ENCODE results near the gene LOXHD1. TPM values are rescaled to one million over a fixed set of nuclear protein-coding genes. Genes with fewer than 3 reads are reported as not detected.

Gene LOXHD1
- total RNA-seq, 1 donor from 2014 or later: not detected

GRCh38 chr18:46559296-46559695 lies 97.7 kb downstream of the LOXHD1 start:
- Mint-ChIP-seq H3K9me3 (no peaks in the 10 kb centered on the region), H3K36me3 (no peaks in the 10 kb centered on the region), H3K27ac (no peak overlapping the region), H3K4me1 (ENCODE audit: unreplicated experiment) (no peaks in the 10 kb centered on the region), H3K4me3 (no peak overlapping the region), H3K27me3 (peaks cover 10% of the 10 kb centered on the region)
- no peak for DNase-seq (ENCODE audit: extremely low spot score, unreplicated experiment)
- no peak for TF ChIP-seq CTCF (conservative IDR thresholded peaks at IDR 0.05)

GRCh38 chr18:46556590-46557206 lies 100.3 kb downstream of the LOXHD1 start:
- H3K4me1 Mint-ChIP-seq (ENCODE audit: unreplicated experiment): no peaks in the 10 kb centered on the region
- H3K9me3 Mint-ChIP-seq: no peaks in the 10 kb centered on the region
- no peak for TF ChIP-seq CTCF (conservative IDR thresholded peaks at IDR 0.05)

GRCh38 chr18:46555724-46556123 lies 101.3 kb downstream of the LOXHD1 start:
- no peaks in the 10 kb centered on the region for H3K4me1 Mint-ChIP-seq (ENCODE audit: unreplicated experiment)
- H3K9me3 Mint-ChIP-seq: no peaks in the 10 kb centered on the region
- peak; percentile 69 for TF ChIP-seq CTCF (conservative IDR thresholded peaks at IDR 0.05)
- no peak for DNase-seq (ENCODE audit: extremely low spot score, unreplicated experiment)
- H3K4me3 Mint-ChIP-seq: no peak overlapping the region
- no peaks in the 10 kb centered on the region for H3K36me3 Mint-ChIP-seq
- no peak overlapping the region for H3K27ac Mint-ChIP-seq
- H3K27me3 Mint-ChIP-seq: peaks cover 8% of the 10 kb centered on the region

More at GRCh38 chr18:46556590-46557206, 100.3 kb downstream of the LOXHD1 start:
- Mint-ChIP-seq H3K27me3 (peaks cover 8% of the 10 kb centered on the region), H3K27ac (no peak overlapping the region), H3K4me3 (no peak overlapping the region), H3K36me3 (no peaks in the 10 kb centered on the region)
- DNase-seq (ENCODE audit: extremely low spot score, unreplicated experiment): no peak

GRCh38 chr18:46555213-46555612 lies 101.8 kb downstream of the LOXHD1 start:
- H3K4me1 Mint-ChIP-seq (ENCODE audit: unreplicated experiment): no peaks in the 10 kb centered on the region
- TF ChIP-seq CTCF (conservative IDR thresholded peaks at IDR 0.05): no peak
- H3K27ac Mint-ChIP-seq: no peak overlapping the region
- DNase-seq (ENCODE audit: extremely low spot score, unreplicated experiment): no peak
- no peak overlapping the region for H3K4me3 Mint-ChIP-seq
- no peaks in the 10 kb centered on the region for H3K9me3 Mint-ChIP-seq
- H3K27me3 Mint-ChIP-seq: peaks cover 8% of the 10 kb centered on the region
- H3K36me3 Mint-ChIP-seq: no peaks in the 10 kb centered on the region

GRCh38 chr18:46554406-46555080 lies 102.5 kb downstream of the LOXHD1 start:
- no peak overlapping the region for H3K27ac Mint-ChIP-seq
- no peak for TF ChIP-seq CTCF (conservative IDR thresholded peaks at IDR 0.05)
- DNase-seq (ENCODE audit: extremely low spot score, unreplicated experiment): no peak
- H3K4me1 Mint-ChIP-seq (ENCODE audit: unreplicated experiment): no peaks in the 10 kb centered on the region
- no peaks in the 10 kb centered on the region for H3K9me3 Mint-ChIP-seq
- no peaks in the 10 kb centered on the region for H3K36me3 Mint-ChIP-seq
- peaks cover 8% of the 10 kb centered on the region for H3K27me3 Mint-ChIP-seq
- H3K4me3 Mint-ChIP-seq: no peak overlapping the region

All from type B pancreatic cell (in vitro differentiated cells).